IMR-90 (cell line): ENCODE data around the gene RABGAP1. TPM values are rescaled to one million over a fixed set of nuclear protein-coding genes. Genes with fewer than 3 reads are reported as not detected.

Source experiments
- ATAC-seq: fragments of 200-7000 bp; cut with Tn5 transposase; 2 replicates; pipeline ENCODE4 v1.9.1; 2020; ENCODE audit warnings: low read depth, mild to moderate bottlenecking, moderate library complexity
- BruUV-seq: library from RNA; stranded (reverse); fragments of 400-500 nt; replicated peaks from 2 replicates; lab custom pipeline; 2021; lab: Mats Ljungman, UMichigan
- CTCF ChIA-PET: fragments of 300-600 bp; formaldehyde crosslinking; extraction: SDS; loops from one replicate; lab custom pipeline; 2021; ENCODE audit warnings: antibody characterized with exemption; lab: Yijun Ruan, JAX
- POLR2A ChIA-PET: fragments of 300-600 bp; sonication (Branson Sonifier 250); formaldehyde crosslinking; loops from one replicate; lab custom pipeline; 2022; ENCODE audit warnings: antibody characterized with exemption; ENCODE audit not compliant: unreplicated experiment; lab: Charles Lee
- DNase-seq: peaks from one replicate; pipeline ENCODE4 v3.0.0; 2013
- H2AFZ ChIP-seq: replicated peaks from 2 replicates; pipeline ENCODE3; 2013; ENCODE audit warnings: low read length, mild to moderate bottlenecking; ENCODE audit not compliant: poor library complexity
- H2AK5ac ChIP-seq: 2 replicates; pipeline ENCODE4 v1.6.1; 2013; ENCODE audit warnings: low read depth, low read length, inconsistent platforms
- H2AK9ac ChIP-seq: replicated peaks from 2 replicates; pipeline ENCODE3; 2013; ENCODE audit warnings: mild to moderate bottlenecking, low read depth, low read length, moderate library complexity; ENCODE audit not compliant: poor library complexity
- H2BK120ac ChIP-seq: 2 replicates; pipeline ENCODE4 v1.6.1; 2013; ENCODE audit warnings: low read depth, low read length, inconsistent platforms
- H2BK15ac ChIP-seq: 3 replicates; pipeline ENCODE4 v1.6.1; 2013; ENCODE audit warnings: low read depth, low read length, inconsistent platforms
- H2BK20ac ChIP-seq: 2 replicates; pipeline ENCODE4 v1.6.1; 2013; ENCODE audit warnings: low read depth, mild to moderate bottlenecking, inconsistent platforms, low read length, moderate library complexity
- H2BK5ac ChIP-seq: 2 replicates; pipeline ENCODE4 v1.6.1; 2013; ENCODE audit warnings: mild to moderate bottlenecking, low read depth, low read length, inconsistent platforms; ENCODE audit not compliant: poor library complexity, severe bottlenecking
- H3K14ac ChIP-seq: replicated peaks from 2 replicates; pipeline ENCODE4 v1.6.1; 2013; ENCODE audit warnings: low read depth, low read length, inconsistent platforms
- H3K18ac ChIP-seq: 2 replicates; pipeline ENCODE4 v1.6.1; 2013; ENCODE audit warnings: low read depth, low read length, control low read depth
- H3K23ac ChIP-seq: 2 replicates; pipeline ENCODE4 v1.6.1; 2013; ENCODE audit warnings: low read depth, low read length, inconsistent platforms
- H3K27ac ChIP-seq: 2 replicates; pipeline ENCODE4 v1.5.1; 2013; ENCODE audit warnings: mild to moderate bottlenecking, control low read depth, low read length; ENCODE audit not compliant: insufficient read depth
- H3K27me3 ChIP-seq: 2 replicates; pipeline ENCODE4 v1.6.1; 2013; ENCODE audit warnings: low read length; ENCODE audit not compliant: control insufficient read depth, insufficient read depth
- H3K36me3 ChIP-seq: 2 replicates; pipeline ENCODE4 v1.6.1; 2013; ENCODE audit warnings: low read length, mixed read lengths; ENCODE audit not compliant: control insufficient read depth, insufficient read depth
- H3K4ac ChIP-seq: 2 replicates; pipeline ENCODE4 v1.6.1; 2013; ENCODE audit warnings: low read depth, low read length, inconsistent platforms
- H3K4me1 ChIP-seq: 2 replicates; pipeline ENCODE4 v1.6.1; 2013; ENCODE audit warnings: low read length, mixed read lengths; ENCODE audit not compliant: control insufficient read depth, insufficient read depth
- H3K4me2 ChIP-seq: 2 replicates; pipeline ENCODE4 v1.6.1; 2013; ENCODE audit warnings: low read depth, mild to moderate bottlenecking, control low read depth, low read length, moderate library complexity
- H3K4me3 ChIP-seq: 2 replicates; pipeline ENCODE4 v1.5.1; 2013; ENCODE audit warnings: low read depth, mild to moderate bottlenecking, control low read depth, low read length, moderate library complexity; ENCODE audit not compliant: insufficient read depth
- H3K56ac ChIP-seq: 2 replicates; pipeline ENCODE4 v1.6.1; 2013; ENCODE audit warnings: low read length, inconsistent platforms; ENCODE audit not compliant: insufficient read depth; ENCODE audit errors: extremely low read depth
- H3K79me1 ChIP-seq, 2 experiments: 2 replicates each; pipeline ENCODE4 v1.6.1; 2013; ENCODE audit warnings: low read length in 2 of 2, inconsistent platforms in 1 of 2, low read depth in 1 of 2
- H3K9ac ChIP-seq: 2 replicates; pipeline ENCODE4 v1.6.1; 2013; ENCODE audit warnings: low read depth, low read length, control low read depth
- H3K9me1 ChIP-seq: 2 replicates; pipeline ENCODE4 v1.6.1; 2013; ENCODE audit warnings: low read length, inconsistent platforms; ENCODE audit not compliant: insufficient read depth
- H3K9me3 ChIP-seq: 2 replicates; pipeline ENCODE4 v1.6.1; 2013; ENCODE audit warnings: low read length; ENCODE audit not compliant: control insufficient read depth, insufficient read depth
- H4K20me1 ChIP-seq: 2 replicates; pipeline ENCODE4 v1.6.1; 2013; ENCODE audit warnings: low read length, inconsistent platforms; ENCODE audit not compliant: insufficient read depth
- H4K5ac ChIP-seq: 2 replicates; pipeline ENCODE4 v1.6.1; 2013; ENCODE audit warnings: mild to moderate bottlenecking, low read depth, low read length, control low read depth
- H4K8ac ChIP-seq, 2 experiments: 2 replicates each; pipeline ENCODE4 v1.6.1; 2013; ENCODE audit warnings: low read depth in 2 of 2, low read length in 2 of 2, control low read depth in 1 of 2, inconsistent platforms in 1 of 2
- H4K91ac ChIP-seq: 2 replicates; pipeline ENCODE4 v1.6.1; 2013; ENCODE audit warnings: low read depth, low read length, inconsistent platforms; ENCODE audit not compliant: insufficient read depth
- NFE2L2 ChIP-seq: fragments of 150-350 bp; IDR thresholded peaks from 2 replicates; pipeline ENCODE4 v1.6.1; 2016; ENCODE audit warnings: low read depth, mild to moderate bottlenecking, low read length
- WGBS, 2 experiments: methylation state at CpG; one replicate each; pipeline versions ENCODE4 v1.1.5 to v1.1.7; 2013; ENCODE audit warnings: missing lambda C conversion rate in 2 of 2; ENCODE audit not compliant: insufficient read length in 1 of 2; ENCODE audit errors: extremely low coverage in 2 of 2; 5-methylcytosine and 5-hydroxymethylcytosine counted together
- dilution Hi-C: fragments of 300-500 bp; cut with HindIII; formaldehyde crosslinking; loops from one replicate; pipeline ENCODE4 v1.14.3; 2018; ENCODE audit warnings: low sequenced_read_pairs; ENCODE audit not compliant: unreplicated experiment
- in situ Hi-C: fragments of 300-500 bp; cut with MboI; formaldehyde crosslinking; loops from 3 replicates; pipeline ENCODE4 v1.14.3; 2019; ENCODE audit warnings: low sequenced_read_pairs, inconsistent platforms, mixed read lengths
- intact Hi-C: fragments of 100-400 bp; cut with micrococcal nuclease; formaldehyde crosslinking; loops from 2 replicates; pipeline ENCODE4 v1.10.0; 2022
- polyA plus RNA-seq, 3 experiments: library from polyadenylated mRNA; depleted of rRNA; stranded (reverse); fragments of >200 nt; gene quantifications; 2 replicates each; pipeline ENCODE4 v1.2.3, GENCODE V29; 2012; ENCODE audit warnings: low replicate concordance in 1 of 3
- total RNA-seq: library from RNA; depleted of rRNA; stranded (reverse); fragments of >200 nt; gene quantifications from 2 replicates; pipeline ENCODE4 v1.2.3, GENCODE V29; 2012
- TF ChIP-seq, protein P1 (sequence below): fragments of 150-350 bp; IDR thresholded peaks from 2 replicates; pipeline ENCODE4 v1.6.1; 2016; ENCODE audit warnings: low read depth, mild to moderate bottlenecking, low read length, moderate library complexity, borderline replicate concordance
- TF ChIP-seq, protein P2 (sequence below): conservative IDR thresholded peaks from 2 replicates; pipeline ENCODE4 v1.5.1; 2012; ENCODE audit warnings: mild to moderate bottlenecking, low read depth, low read length, improper control_type of control experiment
- TF ChIP-seq, protein P3 (sequence below): fragments of 150-350 bp; IDR thresholded peaks from 2 replicates; pipeline ENCODE4 v1.6.1; 2017; ENCODE audit warnings: mild to moderate bottlenecking, antibody characterized with exemption, low read length, low read depth

The RABGAP1 gene
- total and polyA plus RNA-seq, 2 of the 4 experiments (the other 2 are of a cell fraction): 20.0 to 53.9 TPM

- WGBS, 2 experiments: no CpG with 5 or more reads among the region's 2 CpGs
- Histone ChIP-seq H3K14ac (no peak overlapping the region; the same call in 1 of the 2 replicates), H2BK15ac (no peak overlapping the region), H3K9me3 (no peaks in the 10 kb centered on the region), H3K56ac (no peak overlapping the region), H3K4me2 (peak overlapping the region; percentile 24; the same call in 1 of the 2 replicates), H3K9ac (no peak overlapping the region), H3K27ac (no peak overlapping the region), H2AK9ac (no peak overlapping the region), H3K18ac (no peak overlapping the region; the same call in 1 of the 2 replicates), H2AK5ac (no peak overlapping the region), H3K36me3 (peaks cover 7% of the 10 kb centered on the region), H4K91ac (no peak overlapping the region), H2BK5ac (no peak overlapping the region), H3K27me3 (no peaks in the 10 kb centered on the region), H3K9me1 (peaks cover 9% of the 10 kb centered on the region), H2AFZ (no peak overlapping the region), H4K5ac (no peak overlapping the region), H4K8ac (no peak overlapping the region), H3K4me3 (no peak overlapping the region), H3K4ac (no peak overlapping the region), H3K4me1 (peaks cover 9% of the 10 kb centered on the region), H3K23ac (no peak overlapping the region), H2BK120ac (no peak overlapping the region), H4K20me1 (no peaks in the 10 kb centered on the region), H2BK20ac (no peak overlapping the region), H3K79me1 (peaks cover under 1 to 15% of the 10 kb centered on the region in 2 experiments; a peak in 2 of 4 replicates)
- in situ Hi-C loops: no loop called here
- no TSS peak for BruUV-seq
- intact Hi-C loops: no loop called here
- TF ChIP-seq, protein P1, sequence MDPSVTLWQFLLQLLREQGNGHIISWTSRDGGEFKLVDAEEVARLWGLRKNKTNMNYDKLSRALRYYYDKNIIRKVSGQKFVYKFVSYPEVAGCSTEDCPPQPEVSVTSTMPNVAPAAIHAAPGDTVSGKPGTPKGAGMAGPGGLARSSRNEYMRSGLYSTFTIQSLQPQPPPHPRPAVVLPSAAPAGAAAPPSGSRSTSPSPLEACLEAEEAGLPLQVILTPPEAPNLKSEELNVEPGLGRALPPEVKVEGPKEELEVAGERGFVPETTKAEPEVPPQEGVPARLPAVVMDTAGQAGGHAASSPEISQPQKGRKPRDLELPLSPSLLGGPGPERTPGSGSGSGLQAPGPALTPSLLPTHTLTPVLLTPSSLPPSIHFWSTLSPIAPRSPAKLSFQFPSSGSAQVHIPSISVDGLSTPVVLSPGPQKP: no peak
- no peak for TF ChIP-seq NFE2L2
- TF ChIP-seq, protein P2, sequence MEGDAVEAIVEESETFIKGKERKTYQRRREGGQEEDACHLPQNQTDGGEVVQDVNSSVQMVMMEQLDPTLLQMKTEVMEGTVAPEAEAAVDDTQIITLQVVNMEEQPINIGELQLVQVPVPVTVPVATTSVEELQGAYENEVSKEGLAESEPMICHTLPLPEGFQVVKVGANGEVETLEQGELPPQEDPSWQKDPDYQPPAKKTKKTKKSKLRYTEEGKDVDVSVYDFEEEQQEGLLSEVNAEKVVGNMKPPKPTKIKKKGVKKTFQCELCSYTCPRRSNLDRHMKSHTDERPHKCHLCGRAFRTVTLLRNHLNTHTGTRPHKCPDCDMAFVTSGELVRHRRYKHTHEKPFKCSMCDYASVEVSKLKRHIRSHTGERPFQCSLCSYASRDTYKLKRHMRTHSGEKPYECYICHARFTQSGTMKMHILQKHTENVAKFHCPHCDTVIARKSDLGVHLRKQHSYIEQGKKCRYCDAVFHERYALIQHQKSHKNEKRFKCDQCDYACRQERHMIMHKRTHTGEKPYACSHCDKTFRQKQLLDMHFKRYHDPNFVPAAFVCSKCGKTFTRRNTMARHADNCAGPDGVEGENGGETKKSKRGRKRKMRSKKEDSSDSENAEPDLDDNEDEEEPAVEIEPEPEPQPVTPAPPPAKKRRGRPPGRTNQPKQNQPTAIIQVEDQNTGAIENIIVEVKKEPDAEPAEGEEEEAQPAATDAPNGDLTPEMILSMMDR: no peak
- TF ChIP-seq, protein P3, sequence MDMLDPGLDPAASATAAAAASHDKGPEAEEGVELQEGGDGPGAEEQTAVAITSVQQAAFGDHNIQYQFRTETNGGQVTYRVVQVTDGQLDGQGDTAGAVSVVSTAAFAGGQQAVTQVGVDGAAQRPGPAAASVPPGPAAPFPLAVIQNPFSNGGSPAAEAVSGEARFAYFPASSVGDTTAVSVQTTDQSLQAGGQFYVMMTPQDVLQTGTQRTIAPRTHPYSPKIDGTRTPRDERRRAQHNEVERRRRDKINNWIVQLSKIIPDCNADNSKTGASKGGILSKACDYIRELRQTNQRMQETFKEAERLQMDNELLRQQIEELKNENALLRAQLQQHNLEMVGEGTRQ: no peak
- no peak for ATAC-seq
- ChIA-PET CTCF (interaction anchor here (0.7 kb wide), 1 partner anchor 15 kb away, joined by 5 read pairs; no protein-coding TSS in a partner anchor), POLR2A (no interaction called here)
- no peak for DNase-seq
- dilution Hi-C loops: no loop called here
Observed at GRCh38 chr9:123053711-123054110, 112.9 kb downstream of the RABGAP1 start.
